ENCODE measurements around the gene DUSP28.
"Not testable (repeated sequence)": the region's sequence is repeated elsewhere in the genome, so short reads cannot be mapped to it uniquely, and the experiment has no call there.

The DUSP28 gene, protein sequence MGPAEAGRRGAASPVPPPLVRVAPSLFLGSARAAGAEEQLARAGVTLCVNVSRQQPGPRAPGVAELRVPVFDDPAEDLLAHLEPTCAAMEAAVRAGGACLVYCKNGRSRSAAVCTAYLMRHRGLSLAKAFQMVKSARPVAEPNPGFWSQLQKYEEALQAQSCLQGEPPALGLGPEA

DNA sequence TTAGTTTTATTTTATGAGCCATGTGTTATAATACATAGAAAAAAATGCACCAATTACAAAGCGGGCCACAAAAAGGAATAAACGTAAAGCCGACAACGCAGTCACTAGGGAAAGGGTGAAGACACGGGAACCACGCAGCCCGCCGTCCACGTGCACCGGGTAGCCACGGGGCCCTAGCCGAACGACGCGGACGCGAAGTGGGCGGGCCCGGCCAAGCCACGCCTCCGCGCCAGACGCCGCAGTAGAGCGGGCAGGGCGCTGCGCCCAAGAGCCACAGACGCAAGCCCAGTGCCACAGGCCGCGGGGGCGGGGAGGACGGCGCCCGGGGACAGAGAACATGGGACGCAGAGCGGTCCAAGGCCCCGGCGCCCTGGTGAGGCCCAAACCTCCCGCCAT, at the start of gene DUSP28:
DUSP28 (plus strand) TSS at position 274 of the 396 bp plus-strand sequence. CDS start 328 bp downstream, outside the sequence.
- DNase-seq (ENCODE audit: low read depth): peak; percentile 79

GRCh38 chr2:240510513-240511210, 49.5 kb upstream of the DUSP28 start:
- no peak for DNase-seq (ENCODE audit: low read depth)

DNA sequence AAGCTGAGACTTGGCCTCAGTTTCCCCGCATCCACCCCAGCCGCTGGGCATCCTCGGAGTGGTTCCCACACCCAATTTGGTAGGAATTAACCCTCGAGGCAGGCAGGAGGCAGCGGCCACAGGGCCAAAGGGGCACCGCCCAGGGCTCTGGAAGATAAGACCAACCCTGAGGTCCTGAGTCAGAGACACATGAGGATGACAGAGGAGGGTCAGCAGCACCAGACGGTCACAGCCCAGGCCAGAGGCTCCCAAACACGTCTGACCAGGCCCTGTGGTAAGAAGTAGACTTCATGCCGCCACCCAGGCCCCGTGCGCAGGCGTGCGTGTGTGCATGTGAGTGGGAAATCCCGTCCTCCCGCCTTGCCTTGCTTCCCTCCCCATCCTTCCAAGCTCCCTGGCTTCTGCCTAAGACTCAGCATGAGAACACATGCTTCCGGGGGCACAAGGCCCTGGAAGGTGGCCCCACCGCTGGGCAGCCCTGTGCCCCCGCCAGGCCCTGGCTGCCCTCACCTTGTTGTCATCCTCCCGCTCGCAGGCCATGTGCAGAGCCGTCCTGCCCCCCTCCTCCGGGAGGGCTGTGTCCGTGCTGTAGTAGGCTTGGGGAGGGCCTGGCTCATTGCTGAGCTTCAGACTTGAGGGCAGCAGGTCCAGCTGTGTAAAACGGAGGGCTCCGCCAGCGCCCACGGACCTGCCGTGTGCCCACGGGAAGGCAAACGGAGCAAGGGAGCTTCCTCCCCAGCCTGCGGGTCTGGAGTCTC, 48.6 kb upstream of the DUSP28 start:
- DNase-seq (ENCODE audit: low read depth): no peak

DNA sequence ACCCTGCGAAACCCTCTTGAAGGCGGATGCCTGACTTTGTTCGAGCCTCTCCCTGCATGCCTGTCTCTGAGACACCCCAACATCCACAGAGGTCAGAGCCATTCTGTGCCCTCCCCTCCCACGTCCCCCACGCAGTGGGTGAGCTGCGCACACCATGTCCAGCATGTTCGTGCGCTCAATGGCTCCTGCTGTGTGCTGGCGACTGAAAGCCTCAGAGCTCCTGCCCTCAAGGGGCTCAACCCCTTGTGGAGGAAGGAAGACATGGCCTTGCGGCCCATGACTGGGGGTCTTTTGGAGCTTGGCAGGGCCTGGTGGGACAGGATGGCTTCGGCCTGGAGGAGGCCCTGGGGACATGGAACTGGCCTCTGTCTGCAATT, 48.1 kb upstream of the DUSP28 start:
- no peak for DNase-seq (ENCODE audit: low read depth)

- no peak for DNase-seq (ENCODE audit: low read depth)
Measured at GRCh38 chr2:240512666-240513535, 47.3 kb upstream of the DUSP28 start.

GRCh38 chr2:240513549-240514287, 46.4 kb upstream of the DUSP28 start:
- DNase-seq (ENCODE audit: low read depth): peak; percentile 81

DNA sequence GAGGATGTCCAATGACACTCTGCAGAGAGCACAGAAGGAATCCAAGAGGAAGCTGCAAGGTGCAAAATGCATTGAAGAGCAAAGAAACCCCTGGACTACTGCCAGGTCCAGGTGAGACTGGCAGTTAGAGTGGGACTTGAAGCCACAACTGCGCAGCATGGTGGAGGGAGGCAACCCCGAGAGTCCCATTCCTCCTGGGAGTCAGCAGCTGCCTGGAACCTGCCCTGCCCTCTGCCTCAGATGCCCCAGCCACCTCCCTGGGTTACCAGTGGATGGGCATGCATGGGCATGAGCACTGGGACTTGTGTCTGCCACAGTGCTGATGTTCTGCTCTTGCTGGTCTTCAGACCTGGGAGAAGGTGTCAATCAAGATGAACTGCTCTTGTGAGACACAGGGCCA, 45.5 kb upstream of the DUSP28 start:
- no peak for DNase-seq (ENCODE audit: low read depth)

DNA sequence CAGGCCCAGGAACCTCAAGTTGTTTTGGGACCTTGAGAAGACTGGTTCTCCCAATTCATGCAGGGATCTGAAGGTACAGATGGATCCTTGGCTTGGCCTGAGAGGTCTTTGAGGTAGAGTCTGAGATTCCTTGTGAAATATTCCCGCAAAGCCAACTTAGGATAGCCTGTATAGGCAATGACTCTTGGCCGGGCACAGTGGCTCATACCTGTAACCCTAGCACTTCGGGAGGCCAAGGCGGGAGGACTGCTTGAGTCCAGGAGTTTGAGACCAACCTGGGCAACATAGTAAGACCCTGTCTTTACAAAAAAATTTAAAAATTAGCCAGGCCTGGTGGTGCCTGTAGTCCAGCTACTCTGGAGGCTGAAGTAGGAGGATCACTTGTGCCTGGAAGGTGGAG, 42.8 kb upstream of the DUSP28 start:
- DNase-seq (ENCODE audit: low read depth): no peak

- no peak for DNase-seq (ENCODE audit: low read depth)
Measured at GRCh38 chr2:240518981-240519380, 41.2 kb upstream of the DUSP28 start.

GRCh38 chr2:240519396-240520129, 40.6 kb upstream of the DUSP28 start:
- no peak for DNase-seq (ENCODE audit: low read depth)

DNA sequence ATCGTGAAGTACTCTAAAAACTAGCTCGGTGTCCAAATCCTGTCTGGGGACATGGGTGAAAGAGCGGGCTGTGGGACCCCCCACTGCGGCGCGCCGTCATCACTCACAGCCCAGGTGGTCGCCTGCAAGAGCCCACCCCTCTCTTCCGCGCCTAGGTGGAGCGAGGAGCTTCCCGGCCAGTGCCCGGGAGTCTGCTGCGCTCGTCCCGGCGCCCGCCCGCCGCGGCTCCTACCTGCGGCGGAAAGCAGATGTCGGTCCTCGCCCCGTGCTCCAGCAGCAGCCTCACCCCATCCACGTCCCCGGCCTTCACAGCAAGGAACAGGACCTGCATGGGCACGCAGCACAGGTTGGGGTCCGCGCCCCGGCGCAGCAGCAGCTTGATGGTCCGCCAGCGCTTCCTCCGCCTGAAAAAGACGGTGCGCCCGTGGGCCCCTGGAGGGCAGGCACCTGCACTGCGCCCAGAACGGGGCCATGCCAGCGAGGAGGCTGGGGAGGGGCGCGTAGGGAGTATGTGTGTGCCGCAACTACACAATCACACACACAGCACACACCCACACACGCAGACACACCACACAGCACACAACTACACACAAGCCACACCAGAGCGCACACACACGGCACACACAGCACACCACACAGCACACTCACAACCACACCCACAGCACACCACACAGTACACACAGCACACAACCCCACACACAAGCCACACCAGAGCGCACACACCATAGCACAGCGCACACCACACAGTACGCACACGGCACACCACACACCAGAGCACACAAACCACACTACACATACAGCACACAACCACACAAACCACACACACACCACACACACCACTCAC, 39.8 kb upstream of the DUSP28 start:
- DNase-seq (ENCODE audit: low read depth): no peak

- DNase-seq (ENCODE audit: low read depth): no peak
Measured at GRCh38 chr2:240520974-240521350, 39.2 kb upstream of the DUSP28 start.

GRCh38 chr2:240521885-240522284, 38.3 kb upstream of the DUSP28 start:
- not testable (repeated sequence) for DNase-seq (ENCODE audit: low read depth)

DNA sequence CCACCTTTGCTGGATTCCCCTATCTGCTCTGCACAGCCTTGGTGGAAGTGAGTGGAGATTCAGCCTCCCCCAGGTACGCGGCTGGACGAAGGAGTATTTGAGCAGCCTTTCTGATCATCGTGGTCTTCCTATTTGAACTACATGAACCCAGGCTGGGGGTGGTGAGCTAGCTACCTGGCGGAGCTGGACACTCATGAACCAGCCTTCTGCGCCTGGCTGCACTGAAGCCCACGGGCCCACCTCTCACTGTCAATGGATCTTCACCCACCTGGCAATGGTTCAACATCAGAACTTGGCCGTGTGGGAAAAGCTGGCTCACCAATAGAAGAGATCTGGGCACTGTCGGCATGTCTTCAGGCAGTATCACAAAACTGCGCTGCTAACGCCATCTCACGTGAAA, 37.8 kb upstream of the DUSP28 start:
- no peak for DNase-seq (ENCODE audit: low read depth)

DNA sequence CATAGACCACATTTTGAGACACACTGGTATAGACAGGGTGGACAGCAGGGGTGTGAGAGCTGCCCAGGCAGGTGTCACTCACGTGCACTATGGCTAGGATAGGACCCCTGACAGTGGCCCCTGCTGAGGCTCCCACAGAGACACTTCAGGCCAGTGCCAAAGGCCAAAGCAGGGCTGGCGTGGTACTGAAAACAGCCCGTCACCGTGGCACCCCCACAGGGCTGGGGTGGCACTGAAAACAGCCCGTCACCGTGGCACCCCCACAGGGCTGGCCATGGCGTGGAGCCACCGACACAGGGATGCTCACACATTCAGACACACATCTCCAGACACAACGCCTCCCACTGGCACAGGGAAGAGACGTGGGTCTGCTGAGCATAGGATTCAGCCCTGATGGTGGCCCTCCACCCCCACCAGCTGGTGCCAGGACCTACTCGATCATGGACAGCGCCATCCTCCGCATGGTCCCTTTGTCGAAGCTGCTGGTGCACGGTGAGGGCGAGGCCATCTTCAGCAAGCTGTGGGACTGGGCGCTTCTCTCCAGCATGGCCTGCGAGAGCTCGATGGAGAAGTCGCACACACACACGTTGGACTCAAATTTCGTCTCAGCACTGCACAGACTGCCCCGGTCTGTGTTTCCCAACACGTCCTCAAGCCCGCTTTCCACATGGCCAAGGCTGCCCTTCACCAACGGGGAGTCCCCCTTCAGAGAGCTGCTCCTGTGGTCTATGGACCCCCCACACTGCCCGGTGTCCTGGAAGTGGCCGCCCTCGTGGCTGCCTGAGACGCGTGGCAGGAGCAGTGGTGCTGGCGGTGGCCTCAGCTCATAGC, 36.5 kb upstream of the DUSP28 start:
- DNase-seq (ENCODE audit: low read depth): no peak

DNA sequence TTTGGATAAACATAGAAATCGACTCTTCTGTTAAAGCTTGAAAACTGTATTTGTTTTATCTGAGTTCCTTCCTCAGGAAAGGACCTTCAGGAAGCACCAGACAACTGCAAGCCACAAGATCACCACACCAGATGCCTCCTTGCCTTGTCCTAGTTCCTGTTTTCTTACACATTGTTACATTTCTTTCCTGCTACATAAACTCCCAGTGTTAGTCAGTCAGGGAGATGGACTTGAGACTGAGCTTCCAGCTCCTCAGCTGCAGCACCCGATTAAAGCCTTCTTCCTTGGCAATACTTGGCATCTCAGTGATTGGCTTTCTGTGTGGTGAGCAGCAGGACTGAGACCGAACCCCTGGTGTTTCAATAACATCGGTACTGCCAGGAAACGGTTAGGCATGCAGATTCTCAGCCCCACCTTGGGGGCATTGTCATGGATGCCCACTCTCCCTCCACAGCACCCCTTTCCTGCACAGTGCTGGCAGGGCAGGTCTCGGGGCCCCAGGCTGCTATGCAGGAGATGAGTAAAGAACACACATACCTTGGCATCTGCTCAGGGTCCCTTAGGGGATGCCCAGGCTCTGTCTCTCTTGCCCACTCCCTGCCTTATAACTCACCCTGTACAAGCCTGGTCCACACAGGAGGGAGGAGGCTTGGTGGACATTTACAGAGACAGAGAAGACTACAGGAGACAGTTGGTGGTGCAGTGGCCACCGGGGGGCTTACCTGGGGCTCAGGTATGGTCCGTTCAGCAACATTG, 35.0 kb upstream of the DUSP28 start:
- no peak for DNase-seq (ENCODE audit: low read depth)

GRCh38 chr2:240525802-240526201, 34.4 kb upstream of the DUSP28 start:
- DNase-seq (ENCODE audit: low read depth): no peak

- DNase-seq (ENCODE audit: low read depth): no peak
Measured at GRCh38 chr2:240526521-240526920, 33.6 kb upstream of the DUSP28 start.
